Activated CD8-positive, alpha-beta memory T cell treated with anti-CD3 and anti-CD28 coated beads, Interleukin-2, amount 50 U/mL, for 24 hours (primary cell): ENCODE data around the gene PTGER1.
"Not testable (repeated sequence)": the region's sequence is repeated elsewhere in the genome, so short reads cannot be mapped to it uniquely, and the experiment has no call there.

Experiments
- DNase-seq: peaks from one replicate; pipeline ENCODE4 v3.0.0-alpha.2; 2020; ENCODE audit errors: extremely low read depth

The PTGER1 gene

GRCh38 chr19:14474827-14475226 is 327 bp downstream of the PTGER1 start:
- no peak for DNase-seq

GRCh38 chr19:14473978-14474578 is 1.1 kb downstream of the PTGER1 start:
- DNase-seq = no peak

GRCh38 chr19:14473073-14473977 is 1.8 kb downstream of the PTGER1 start:
- DNase-seq = no peak

- peak; percentile 69 for DNase-seq
Observed at GRCh38 chr19:14472202-14472938, 2.8 kb downstream of the PTGER1 start.

- DNase-seq = no peak
Observed at GRCh38 chr19:14471436-14472187, 3.5 kb downstream of the PTGER1 start.

- DNase-seq = no peak
Observed at GRCh38 chr19:14470031-14470876, 4.9 kb downstream of the PTGER1 start.

- no peak for DNase-seq
Observed at GRCh38 chr19:14467816-14468215, 7.3 kb downstream of the PTGER1 start.

GRCh38 chr19:14467391-14467790 is 7.8 kb downstream of the PTGER1 start:
- no peak for DNase-seq

GRCh38 chr19:14463747-14464146 is 11.4 kb downstream of the PTGER1 start:
- no peak for DNase-seq

- not testable (repeated sequence) for DNase-seq
Observed at GRCh38 chr19:14462401-14462800, 12.8 kb downstream of the PTGER1 start.

GRCh38 chr19:14460935-14461334 is 14.2 kb downstream of the PTGER1 start:
- DNase-seq = no peak

- no peak for DNase-seq
Observed at GRCh38 chr19:14459703-14460102, 15.5 kb downstream of the PTGER1 start.

GRCh38 chr19:14452303-14452702 is 22.9 kb downstream of the PTGER1 start:
- DNase-seq = not testable (repeated sequence)

GRCh38 chr19:14450876-14451275 is 24.3 kb downstream of the PTGER1 start:
- DNase-seq = no peak

- DNase-seq = peak; percentile 47
Observed at GRCh38 chr19:14450168-14450874, 24.8 kb downstream of the PTGER1 start.

- DNase-seq = no peak
Observed at GRCh38 chr19:14449321-14449720, 25.8 kb downstream of the PTGER1 start.

- no peak for DNase-seq
Observed at GRCh38 chr19:14446336-14447036, 28.7 kb downstream of the PTGER1 start.

GRCh38 chr19:14443632-14444216 is 31.4 kb downstream of the PTGER1 start:
- DNase-seq = no peak
